IMR-90 (cell line): ENCODE measurements around the gene FOXC2. TPM values are rescaled to one million over a fixed set of nuclear protein-coding genes. Genes with fewer than 3 reads are reported as not detected.

ENCODE experiments used
- ATAC-seq: fragments of 200-7000 bp; cut with Tn5 transposase; 2 replicates; pipeline ENCODE4 v1.9.1; 2020; ENCODE audit warnings: low read depth, mild to moderate bottlenecking, moderate library complexity
- BruUV-seq: library from RNA; stranded (reverse); fragments of 400-500 nt; replicated peaks from 2 replicates; lab custom pipeline; 2021; lab: Mats Ljungman, UMichigan
- CTCF ChIA-PET: fragments of 300-600 bp; formaldehyde crosslinking; extraction: SDS; loops from one replicate; lab custom pipeline; 2021; ENCODE audit warnings: antibody characterized with exemption; lab: Yijun Ruan, JAX
- POLR2A ChIA-PET: fragments of 300-600 bp; sonication (Branson Sonifier 250); formaldehyde crosslinking; loops from one replicate; lab custom pipeline; 2022; ENCODE audit warnings: antibody characterized with exemption; ENCODE audit not compliant: unreplicated experiment; lab: Charles Lee
- DNase-seq: peaks from one replicate; pipeline ENCODE4 v3.0.0; 2013
- H2AFZ ChIP-seq: replicated peaks from 2 replicates; pipeline ENCODE3; 2013; ENCODE audit warnings: low read length, mild to moderate bottlenecking; ENCODE audit not compliant: poor library complexity
- H2AK5ac ChIP-seq: 2 replicates; pipeline ENCODE4 v1.6.1; 2013; ENCODE audit warnings: low read depth, low read length, inconsistent platforms
- H2AK9ac ChIP-seq: replicated peaks from 2 replicates; pipeline ENCODE3; 2013; ENCODE audit warnings: mild to moderate bottlenecking, low read depth, low read length, moderate library complexity; ENCODE audit not compliant: poor library complexity
- H2BK120ac ChIP-seq: 2 replicates; pipeline ENCODE4 v1.6.1; 2013; ENCODE audit warnings: low read depth, low read length, inconsistent platforms
- H2BK15ac ChIP-seq: 3 replicates; pipeline ENCODE4 v1.6.1; 2013; ENCODE audit warnings: low read depth, low read length, inconsistent platforms
- H2BK20ac ChIP-seq: 2 replicates; pipeline ENCODE4 v1.6.1; 2013; ENCODE audit warnings: low read depth, mild to moderate bottlenecking, inconsistent platforms, low read length, moderate library complexity
- H2BK5ac ChIP-seq: 2 replicates; pipeline ENCODE4 v1.6.1; 2013; ENCODE audit warnings: mild to moderate bottlenecking, low read depth, low read length, inconsistent platforms; ENCODE audit not compliant: poor library complexity, severe bottlenecking
- H3K14ac ChIP-seq: replicated peaks from 2 replicates; pipeline ENCODE4 v1.6.1; 2013; ENCODE audit warnings: low read depth, low read length, inconsistent platforms
- H3K18ac ChIP-seq: 2 replicates; pipeline ENCODE4 v1.6.1; 2013; ENCODE audit warnings: low read depth, low read length, control low read depth
- H3K23ac ChIP-seq: 2 replicates; pipeline ENCODE4 v1.6.1; 2013; ENCODE audit warnings: low read depth, low read length, inconsistent platforms
- H3K27ac ChIP-seq: 2 replicates; pipeline ENCODE4 v1.5.1; 2013; ENCODE audit warnings: mild to moderate bottlenecking, control low read depth, low read length; ENCODE audit not compliant: insufficient read depth
- H3K27me3 ChIP-seq: 2 replicates; pipeline ENCODE4 v1.6.1; 2013; ENCODE audit warnings: low read length; ENCODE audit not compliant: control insufficient read depth, insufficient read depth
- H3K36me3 ChIP-seq: 2 replicates; pipeline ENCODE4 v1.6.1; 2013; ENCODE audit warnings: low read length, mixed read lengths; ENCODE audit not compliant: control insufficient read depth, insufficient read depth
- H3K4ac ChIP-seq: 2 replicates; pipeline ENCODE4 v1.6.1; 2013; ENCODE audit warnings: low read depth, low read length, inconsistent platforms
- H3K4me1 ChIP-seq: 2 replicates; pipeline ENCODE4 v1.6.1; 2013; ENCODE audit warnings: low read length, mixed read lengths; ENCODE audit not compliant: control insufficient read depth, insufficient read depth
- H3K4me2 ChIP-seq: 2 replicates; pipeline ENCODE4 v1.6.1; 2013; ENCODE audit warnings: low read depth, mild to moderate bottlenecking, control low read depth, low read length, moderate library complexity
- H3K4me3 ChIP-seq: 2 replicates; pipeline ENCODE4 v1.5.1; 2013; ENCODE audit warnings: low read depth, mild to moderate bottlenecking, control low read depth, low read length, moderate library complexity; ENCODE audit not compliant: insufficient read depth
- H3K56ac ChIP-seq: 2 replicates; pipeline ENCODE4 v1.6.1; 2013; ENCODE audit warnings: low read length, inconsistent platforms; ENCODE audit not compliant: insufficient read depth; ENCODE audit errors: extremely low read depth
- H3K79me1 ChIP-seq, 2 experiments: 2 replicates each; pipeline ENCODE4 v1.6.1; 2013; ENCODE audit warnings: low read length in 2 of 2, inconsistent platforms in 1 of 2, low read depth in 1 of 2
- H3K9ac ChIP-seq: 2 replicates; pipeline ENCODE4 v1.6.1; 2013; ENCODE audit warnings: low read depth, low read length, control low read depth
- H3K9me1 ChIP-seq: 2 replicates; pipeline ENCODE4 v1.6.1; 2013; ENCODE audit warnings: low read length, inconsistent platforms; ENCODE audit not compliant: insufficient read depth
- H3K9me3 ChIP-seq: 2 replicates; pipeline ENCODE4 v1.6.1; 2013; ENCODE audit warnings: low read length; ENCODE audit not compliant: control insufficient read depth, insufficient read depth
- H4K20me1 ChIP-seq: 2 replicates; pipeline ENCODE4 v1.6.1; 2013; ENCODE audit warnings: low read length, inconsistent platforms; ENCODE audit not compliant: insufficient read depth
- H4K5ac ChIP-seq: 2 replicates; pipeline ENCODE4 v1.6.1; 2013; ENCODE audit warnings: mild to moderate bottlenecking, low read depth, low read length, control low read depth
- H4K8ac ChIP-seq, 2 experiments: 2 replicates each; pipeline ENCODE4 v1.6.1; 2013; ENCODE audit warnings: low read depth in 2 of 2, low read length in 2 of 2, control low read depth in 1 of 2, inconsistent platforms in 1 of 2
- H4K91ac ChIP-seq: 2 replicates; pipeline ENCODE4 v1.6.1; 2013; ENCODE audit warnings: low read depth, low read length, inconsistent platforms; ENCODE audit not compliant: insufficient read depth
- BHLHE40 ChIP-seq: fragments of 150-350 bp; IDR thresholded peaks from 2 replicates; pipeline ENCODE4 v1.6.1; 2016; ENCODE audit warnings: mild to moderate bottlenecking, low read depth, low read length
- CEBPB ChIP-seq: IDR thresholded peaks from 2 replicates; pipeline ENCODE4 v1.6.1; 2012; ENCODE audit warnings: low read depth, low read length, improper control_type of control experiment
- CHD1 ChIP-seq: IDR thresholded peaks from 2 replicates; pipeline ENCODE4 v1.6.1; 2012; ENCODE audit warnings: low read depth, low read length, improper control_type of control experiment
- ELK1 ChIP-seq: fragments of 150-350 bp; IDR thresholded peaks from 2 replicates; pipeline ENCODE4 v1.6.1; 2016; ENCODE audit warnings: low read depth, mild to moderate bottlenecking, low read length, moderate library complexity, borderline replicate concordance
- FOS ChIP-seq: fragments of 150-350 bp; IDR thresholded peaks from 2 replicates; pipeline ENCODE4 v1.6.1; 2016; ENCODE audit warnings: low read depth, low read length
- MAFK ChIP-seq: IDR thresholded peaks from 2 replicates; pipeline ENCODE4 v1.6.1; 2012; ENCODE audit warnings: low read depth, low read length, improper control_type of control experiment
- MAZ ChIP-seq: IDR thresholded peaks from 2 replicates; pipeline ENCODE4 v1.6.1; 2012; ENCODE audit warnings: low read depth, mild to moderate bottlenecking, low read length, improper control_type of control experiment, moderate library complexity, borderline replicate concordance
- MXI1 ChIP-seq: IDR thresholded peaks from 2 replicates; pipeline ENCODE4 v1.6.1; 2012; ENCODE audit warnings: low read depth, mild to moderate bottlenecking, low read length, moderate library complexity, borderline replicate concordance
- NFE2L2 ChIP-seq: fragments of 150-350 bp; IDR thresholded peaks from 2 replicates; pipeline ENCODE4 v1.6.1; 2016; ENCODE audit warnings: low read depth, mild to moderate bottlenecking, low read length
- POLR2A ChIP-seq: IDR thresholded peaks from 2 replicates; pipeline ENCODE4 v1.6.1; 2012; ENCODE audit warnings: mild to moderate bottlenecking, low read depth, low read length
- RAD21 ChIP-seq: IDR thresholded peaks from 2 replicates; pipeline ENCODE4 v1.6.1; 2012; ENCODE audit warnings: low read length, improper control_type of control experiment
- RFX5 ChIP-seq: IDR thresholded peaks from 2 replicates; pipeline ENCODE4 v1.8.0; 2012; ENCODE audit warnings: low read depth, mild to moderate bottlenecking, low read length, moderate library complexity
- SMC3 ChIP-seq: fragments of 150-350 bp; IDR thresholded peaks from 2 replicates; pipeline ENCODE4 v1.6.1; 2016; ENCODE audit warnings: low read depth, mild to moderate bottlenecking, antibody characterized with exemption, low read length, moderate library complexity
- USF2 ChIP-seq: fragments of 150-350 bp; IDR thresholded peaks from 2 replicates; pipeline ENCODE4 v1.6.1; 2017; ENCODE audit warnings: mild to moderate bottlenecking, antibody characterized with exemption, low read length, low read depth
- WGBS, 2 experiments: methylation state at CpG; one replicate each; pipeline versions ENCODE4 v1.1.5 to v1.1.7; 2013; ENCODE audit warnings: missing lambda C conversion rate in 2 of 2; ENCODE audit not compliant: insufficient read length in 1 of 2; ENCODE audit errors: extremely low coverage in 2 of 2; 5-methylcytosine and 5-hydroxymethylcytosine counted together
- dilution Hi-C: fragments of 300-500 bp; cut with HindIII; formaldehyde crosslinking; loops from one replicate; pipeline ENCODE4 v1.14.3; 2018; ENCODE audit warnings: low sequenced_read_pairs; ENCODE audit not compliant: unreplicated experiment
- in situ Hi-C: fragments of 300-500 bp; cut with MboI; formaldehyde crosslinking; loops from 3 replicates; pipeline ENCODE4 v1.14.3; 2019; ENCODE audit warnings: low sequenced_read_pairs, inconsistent platforms, mixed read lengths
- intact Hi-C: fragments of 100-400 bp; cut with micrococcal nuclease; formaldehyde crosslinking; loops from 2 replicates; pipeline ENCODE4 v1.10.0; 2022
- polyA plus RNA-seq, 3 experiments: library from polyadenylated mRNA; depleted of rRNA; stranded (reverse); fragments of >200 nt; gene quantifications; 2 replicates each; pipeline ENCODE4 v1.2.3, GENCODE V29; 2012; ENCODE audit warnings: low replicate concordance in 1 of 3
- total RNA-seq: library from RNA; depleted of rRNA; stranded (reverse); fragments of >200 nt; gene quantifications from 2 replicates; pipeline ENCODE4 v1.2.3, GENCODE V29; 2012

The FOXC2 gene
- total and polyA plus RNA-seq, 2 of the 4 experiments (the other 2 are of a cell fraction) = 0.90 to 6.4 TPM

- H3K4me1 ChIP-seq = peaks cover 2% of the 10 kb centered on the region; the same call in 1 of the 2 replicates
- H2BK20ac ChIP-seq = no peak overlapping the region
- 0 out of 3 replicates have a peak overlapping the region, but pooled peaks have one; percentile 2 for H2BK15ac ChIP-seq
- no TSS peak for BruUV-seq
- DNase-seq = peak; percentile 89
- H3K36me3 ChIP-seq = no peaks in the 10 kb centered on the region
- no peak overlapping the region for H4K91ac ChIP-seq
- dilution Hi-C loops = no loop called here
- H3K4me3 ChIP-seq = peak overlapping the region; percentile 32
- no peak overlapping the region for H2BK5ac ChIP-seq
- intact Hi-C loops = loop anchor here (1.0 to 10.0 kb wide), 7 partner anchors 499 to 1071 kb away; partner anchors contain the start of gene FBXO31
- peak overlapping the region in 1 of 2 experiments; percentile 38; a peak in 1 of 4 replicates for H4K8ac ChIP-seq
- POLR2A ChIA-PET = no interaction called here
- in situ Hi-C loops = loop anchor here (5.0 kb wide), 1 partner anchor 714 kb away; no protein-coding TSS in a partner anchor
- H2BK120ac ChIP-seq = peak overlapping the region; percentile 38; the same call in 1 of the 2 replicates
- no peaks in the 10 kb centered on the region for H3K9me1 ChIP-seq
- peak overlapping the region; percentile 29; the same call in 1 of the 2 replicates for H3K4ac ChIP-seq
- H3K23ac ChIP-seq = no peak overlapping the region; the same call in 1 of the 2 replicates
- no peak overlapping the region for H2AK5ac ChIP-seq
- peak overlapping the region; percentile 80 for H3K4me2 ChIP-seq
- peaks cover 0 to 5% of the 10 kb centered on the region in 2 experiments; a peak in 1 of 4 replicates for H3K79me1 ChIP-seq
- peak; percentile 70 for ATAC-seq
- no peak overlapping the region for H3K18ac ChIP-seq
- H3K14ac ChIP-seq = peak overlapping the region; percentile 40
- H3K9me3 ChIP-seq = no peaks in the 10 kb centered on the region
- CTCF ChIA-PET = interaction anchor here (0.6 to 2.0 kb wide), 10 partner anchors 12 to 715 kb away, joined by 3 to 18 read pairs (median 3); no protein-coding TSS in a partner anchor
- 0% methylated on average over 14 of the region's 41 CpGs; no CpG with 5 or more reads in 1 of the 2 experiments for WGBS, 2 experiments
- no peaks in the 10 kb centered on the region for H3K27me3 ChIP-seq
- 0 out of 2 replicates have a peak overlapping the region, but pooled peaks have one; percentile 18 for H3K27ac ChIP-seq
- no peak overlapping the region for H4K5ac ChIP-seq
- no peak overlapping the region for H2AK9ac ChIP-seq
- no peak overlapping the region for H3K56ac ChIP-seq
- H3K9ac ChIP-seq = peak overlapping the region; percentile 61
- no peaks in the 10 kb centered on the region for H4K20me1 ChIP-seq
- H2AFZ ChIP-seq = peak overlapping the region; percentile 66
- TF ChIP-seq NFE2L2 = no peak
- no peak; the same call in 1 of the 2 replicates for TF ChIP-seq MAFK
- no peak for TF ChIP-seq RFX5
- TF ChIP-seq FOS = no peak
- no peak for TF ChIP-seq MXI1
- TF ChIP-seq SMC3 = peak; percentile 100
- TF ChIP-seq POLR2A = peak; percentile 67
- peak; percentile 100 for TF ChIP-seq RAD21
- TF ChIP-seq CHD1 = peak; percentile 92; the same call in 1 of the 2 replicates
- no peak for TF ChIP-seq ELK1
- peak; percentile 39; the same call in 1 of the 2 replicates for TF ChIP-seq BHLHE40
- no peak for TF ChIP-seq USF2
- no peak for TF ChIP-seq CEBPB
- peak; percentile 77; the same call in 1 of the 2 replicates for TF ChIP-seq MAZ
Measured at GRCh38 chr16:86563469-86564345, 2.9 kb upstream of the FOXC2 start.
